Measurements from ENCODE around the gene PPP2R3A. TPM values are rescaled to one million over a fixed set of nuclear protein-coding genes. Genes with fewer than 3 reads are reported as not detected.
"Not testable (repeated sequence)": the region's sequence is repeated elsewhere in the genome, so short reads cannot be mapped to it uniquely, and the experiment has no call there.

The PPP2R3A gene
- total RNA-seq, 1 donor from 2014 or later, result 7.5 TPM

GRCh38 chr3:136146981-136147729 is 181.6 kb downstream of the PPP2R3A start:
- no peak for DNase-seq (ENCODE audit: low read depth, low spot score)

GRCh38 chr3:136149667-136150066 is 184.1 kb downstream of the PPP2R3A start:
- DNase-seq (ENCODE audit: low read depth, low spot score), result no peak

GRCh38 chr3:136151219-136151618 is 185.7 kb downstream of the PPP2R3A start:
- DNase-seq (ENCODE audit: low read depth, low spot score), result no peak

- DNase-seq (ENCODE audit: low read depth, low spot score), result no peak
Measured at GRCh38 chr3:136152176-136152843, 186.8 kb downstream of the PPP2R3A start.

GRCh38 chr3:136152963-136153362 is 187.4 kb downstream of the PPP2R3A start:
- no peak for DNase-seq (ENCODE audit: low read depth, low spot score)

- DNase-seq (ENCODE audit: low read depth, low spot score), result no peak
Measured at GRCh38 chr3:136161516-136161915, 196.0 kb downstream of the PPP2R3A start.

- no peak for DNase-seq (ENCODE audit: low read depth, low spot score)
Measured at GRCh38 chr3:136162322-136162721, 196.8 kb downstream of the PPP2R3A start.

GRCh38 chr3:136163607-136164006 is 198.1 kb downstream of the PPP2R3A start:
- DNase-seq (ENCODE audit: low read depth, low spot score), result not testable (repeated sequence)

GRCh38 chr3:136166507-136166906 is 201.0 kb downstream of the PPP2R3A start:
- DNase-seq (ENCODE audit: low read depth, low spot score), result no peak

GRCh38 chr3:136168236-136168635 is 202.7 kb downstream of the PPP2R3A start:
- not testable (repeated sequence) for DNase-seq (ENCODE audit: low read depth, low spot score)

- no peak for DNase-seq (ENCODE audit: low read depth, low spot score)
Measured at GRCh38 chr3:136171097-136171542, 205.6 kb downstream of the PPP2R3A start.

GRCh38 chr3:136173939-136174490 is 208.5 kb downstream of the PPP2R3A start:
- no peak for DNase-seq (ENCODE audit: low read depth, low spot score)

GRCh38 chr3:136177876-136178275 is 212.3 kb downstream of the PPP2R3A start:
- no peak for DNase-seq (ENCODE audit: low read depth, low spot score)

GRCh38 chr3:136181741-136182140 is 216.2 kb downstream of the PPP2R3A start:
- no peak for DNase-seq (ENCODE audit: low read depth, low spot score)

GRCh38 chr3:136184703-136185102 is 219.2 kb downstream of the PPP2R3A start:
- DNase-seq (ENCODE audit: low read depth, low spot score), result no peak

- no peak for DNase-seq (ENCODE audit: low read depth, low spot score)
Measured at GRCh38 chr3:136186344-136186743, 220.8 kb downstream of the PPP2R3A start.

GRCh38 chr3:136186846-136187245 is 221.3 kb downstream of the PPP2R3A start:
- no peak for DNase-seq (ENCODE audit: low read depth, low spot score)

- no peak for DNase-seq (ENCODE audit: low read depth, low spot score)
Measured at GRCh38 chr3:136187868-136188267, 222.3 kb downstream of the PPP2R3A start.

- no peak for DNase-seq (ENCODE audit: low read depth, low spot score)
Measured at GRCh38 chr3:136189043-136189442, 223.5 kb downstream of the PPP2R3A start.

- DNase-seq (ENCODE audit: low read depth, low spot score), result no peak
Measured at GRCh38 chr3:136189859-136190617, 224.5 kb downstream of the PPP2R3A start.

GRCh38 chr3:136192195-136192594 is 226.7 kb downstream of the PPP2R3A start:
- not testable (repeated sequence) for DNase-seq (ENCODE audit: low read depth, low spot score)

- no peak for DNase-seq (ENCODE audit: low read depth, low spot score)
Measured at GRCh38 chr3:136192831-136193230, 227.3 kb downstream of the PPP2R3A start.

Data from pulmonary artery endothelial cell (primary cell).